ENCODE results near the gene KCNG2.

KCNG2 gene

GRCh38 chr18:79756826-79757225 lies 40.9 kb upstream of the KCNG2 start:
- no peaks in the 10 kb centered on the region for H3K27me3 Mint-ChIP-seq (ENCODE audit: low read depth)
- no peaks in the 10 kb centered on the region for H3K4me1 Mint-ChIP-seq (ENCODE audit: low read depth)
- no peak overlapping the region for H3K4me3 Mint-ChIP-seq
- no peak for DNase-seq (ENCODE audit: low spot score)
- H3K27ac Mint-ChIP-seq, result no peak overlapping the region
- H3K9me3 Mint-ChIP-seq, result peaks cover 10% of the 10 kb centered on the region
- peaks cover 26% of the 10 kb centered on the region for H3K36me3 Mint-ChIP-seq (ENCODE audit: low read depth)

- Mint-ChIP-seq H3K9me3 (peaks cover 10% of the 10 kb centered on the region), H3K36me3 (ENCODE audit: low read depth) (peaks cover 10% of the 10 kb centered on the region), H3K27me3 (ENCODE audit: low read depth) (no peaks in the 10 kb centered on the region), H3K4me3 (no peak overlapping the region), H3K27ac (no peak overlapping the region), H3K4me1 (ENCODE audit: low read depth) (no peaks in the 10 kb centered on the region)
- no peak for DNase-seq (ENCODE audit: low spot score)
Measured at GRCh38 chr18:79760348-79760747, 37.4 kb upstream of the KCNG2 start.

- Mint-ChIP-seq H3K27ac (no peak overlapping the region), H3K4me1 (ENCODE audit: low read depth) (no peaks in the 10 kb centered on the region)
Measured at GRCh38 chr18:79760881-79761280, 36.9 kb upstream of the KCNG2 start.

GRCh38 chr18:79763407-79763806 lies 34.3 kb upstream of the KCNG2 start:
- Mint-ChIP-seq H3K27me3 (ENCODE audit: low read depth) (peaks cover 2% of the 10 kb centered on the region), H3K27ac (no peak overlapping the region), H3K4me1 (ENCODE audit: low read depth) (no peaks in the 10 kb centered on the region), H3K9me3 (peaks cover 19% of the 10 kb centered on the region), H3K36me3 (ENCODE audit: low read depth) (peaks cover 2% of the 10 kb centered on the region), H3K4me3 (no peak overlapping the region)
- DNase-seq (ENCODE audit: low spot score), result no peak

More at GRCh38 chr18:79760881-79761280, 36.9 kb upstream of the KCNG2 start:
- no peaks in the 10 kb centered on the region for H3K27me3 Mint-ChIP-seq (ENCODE audit: low read depth)
- peaks cover 8% of the 10 kb centered on the region for H3K36me3 Mint-ChIP-seq (ENCODE audit: low read depth)
- peaks cover 10% of the 10 kb centered on the region for H3K9me3 Mint-ChIP-seq
- no peak overlapping the region for H3K4me3 Mint-ChIP-seq
- DNase-seq (ENCODE audit: low spot score), result no peak

- Mint-ChIP-seq H3K27me3 (ENCODE audit: low read depth) (peaks cover 2% of the 10 kb centered on the region), H3K9me3 (peaks cover 19% of the 10 kb centered on the region), H3K36me3 (ENCODE audit: low read depth) (peaks cover 2% of the 10 kb centered on the region), H3K4me3 (no peak overlapping the region), H3K27ac (no peak overlapping the region), H3K4me1 (ENCODE audit: low read depth) (no peaks in the 10 kb centered on the region)
- no peak for DNase-seq (ENCODE audit: low spot score)
Measured at GRCh38 chr18:79764131-79764530, 33.6 kb upstream of the KCNG2 start.

- Mint-ChIP-seq H3K4me1 (ENCODE audit: low read depth) (no peaks in the 10 kb centered on the region), H3K9me3 (peaks cover 12% of the 10 kb centered on the region), H3K27ac (no peak overlapping the region), H3K4me3 (no peak overlapping the region), H3K27me3 (ENCODE audit: low read depth) (peaks cover 2% of the 10 kb centered on the region), H3K36me3 (ENCODE audit: low read depth) (no peaks in the 10 kb centered on the region)
- DNase-seq (ENCODE audit: low spot score), result no peak
Measured at GRCh38 chr18:79765491-79766245, 32.1 kb upstream of the KCNG2 start.

- Mint-ChIP-seq H3K36me3 (ENCODE audit: low read depth) (no peaks in the 10 kb centered on the region), H3K27ac (no peak overlapping the region), H3K9me3 (peaks cover 12% of the 10 kb centered on the region), H3K4me1 (ENCODE audit: low read depth) (no peaks in the 10 kb centered on the region), H3K4me3 (no peak overlapping the region), H3K27me3 (ENCODE audit: low read depth) (peaks cover 2% of the 10 kb centered on the region)
- no peak for DNase-seq (ENCODE audit: low spot score)
Measured at GRCh38 chr18:79766308-79766707, 31.4 kb upstream of the KCNG2 start.

GRCh38 chr18:79768745-79769144 lies 29.0 kb upstream of the KCNG2 start:
- no peak for DNase-seq (ENCODE audit: low spot score)
- Mint-ChIP-seq H3K36me3 (ENCODE audit: low read depth) (no peaks in the 10 kb centered on the region), H3K9me3 (peaks cover 12% of the 10 kb centered on the region), H3K27me3 (ENCODE audit: low read depth) (peaks cover 2% of the 10 kb centered on the region), H3K4me3 (no peak overlapping the region), H3K4me1 (ENCODE audit: low read depth) (no peaks in the 10 kb centered on the region), H3K27ac (no peak overlapping the region)

- Mint-ChIP-seq H3K36me3 (ENCODE audit: low read depth) (no peaks in the 10 kb centered on the region), H3K4me3 (no peak overlapping the region), H3K9me3 (peaks cover 12% of the 10 kb centered on the region), H3K27ac (no peak overlapping the region), H3K4me1 (ENCODE audit: low read depth) (no peaks in the 10 kb centered on the region), H3K27me3 (ENCODE audit: low read depth) (peaks cover 2% of the 10 kb centered on the region)
- no peak for DNase-seq (ENCODE audit: low spot score)
Measured at GRCh38 chr18:79769698-79770500, 27.8 kb upstream of the KCNG2 start.

GRCh38 chr18:79770501-79770815 lies 27.3 kb upstream of the KCNG2 start:
- H3K27me3 Mint-ChIP-seq (ENCODE audit: low read depth), result peaks cover 2% of the 10 kb centered on the region
- no peaks in the 10 kb centered on the region for H3K36me3 Mint-ChIP-seq (ENCODE audit: low read depth)
- no peak for DNase-seq (ENCODE audit: low spot score)
- no peak overlapping the region for H3K27ac Mint-ChIP-seq
- no peaks in the 10 kb centered on the region for H3K4me1 Mint-ChIP-seq (ENCODE audit: low read depth)
- no peak overlapping the region for H3K4me3 Mint-ChIP-seq
- peaks cover 12% of the 10 kb centered on the region for H3K9me3 Mint-ChIP-seq

GRCh38 chr18:79770826-79771225 lies 26.9 kb upstream of the KCNG2 start:
- Mint-ChIP-seq H3K27ac (no peak overlapping the region), H3K36me3 (ENCODE audit: low read depth) (no peaks in the 10 kb centered on the region), H3K9me3 (peaks cover 12% of the 10 kb centered on the region), H3K27me3 (ENCODE audit: low read depth) (peaks cover 2% of the 10 kb centered on the region), H3K4me1 (ENCODE audit: low read depth) (no peaks in the 10 kb centered on the region), H3K4me3 (no peak overlapping the region)
- no peak for DNase-seq (ENCODE audit: low spot score)

- H3K9me3 Mint-ChIP-seq, result peaks cover 12% of the 10 kb centered on the region
- H3K36me3 Mint-ChIP-seq (ENCODE audit: low read depth), result no peaks in the 10 kb centered on the region
- H3K4me3 Mint-ChIP-seq, result no peak overlapping the region
- H3K27me3 Mint-ChIP-seq (ENCODE audit: low read depth), result peaks cover 2% of the 10 kb centered on the region
- no peak overlapping the region for H3K27ac Mint-ChIP-seq
- no peaks in the 10 kb centered on the region for H3K4me1 Mint-ChIP-seq (ENCODE audit: low read depth)
- no peak for DNase-seq (ENCODE audit: low spot score)
Measured at GRCh38 chr18:79771446-79772107, 26.2 kb upstream of the KCNG2 start.

GRCh38 chr18:79772108-79772864 lies 25.5 kb upstream of the KCNG2 start:
- H3K36me3 Mint-ChIP-seq (ENCODE audit: low read depth), result no peaks in the 10 kb centered on the region
- H3K27ac Mint-ChIP-seq, result no peak overlapping the region
- H3K9me3 Mint-ChIP-seq, result peaks cover 11% of the 10 kb centered on the region
- H3K4me1 Mint-ChIP-seq (ENCODE audit: low read depth), result no peaks in the 10 kb centered on the region
- peaks cover 2% of the 10 kb centered on the region for H3K27me3 Mint-ChIP-seq (ENCODE audit: low read depth)
- H3K4me3 Mint-ChIP-seq, result no peak overlapping the region
- DNase-seq (ENCODE audit: low spot score), result no peak
